ENCODE measurements around the gene LUZP2.
"Not testable (repeated sequence)": the region's sequence is repeated elsewhere in the genome, so short reads cannot be mapped to it uniquely, and the experiment has no call there.

Gene LUZP2

DNA sequence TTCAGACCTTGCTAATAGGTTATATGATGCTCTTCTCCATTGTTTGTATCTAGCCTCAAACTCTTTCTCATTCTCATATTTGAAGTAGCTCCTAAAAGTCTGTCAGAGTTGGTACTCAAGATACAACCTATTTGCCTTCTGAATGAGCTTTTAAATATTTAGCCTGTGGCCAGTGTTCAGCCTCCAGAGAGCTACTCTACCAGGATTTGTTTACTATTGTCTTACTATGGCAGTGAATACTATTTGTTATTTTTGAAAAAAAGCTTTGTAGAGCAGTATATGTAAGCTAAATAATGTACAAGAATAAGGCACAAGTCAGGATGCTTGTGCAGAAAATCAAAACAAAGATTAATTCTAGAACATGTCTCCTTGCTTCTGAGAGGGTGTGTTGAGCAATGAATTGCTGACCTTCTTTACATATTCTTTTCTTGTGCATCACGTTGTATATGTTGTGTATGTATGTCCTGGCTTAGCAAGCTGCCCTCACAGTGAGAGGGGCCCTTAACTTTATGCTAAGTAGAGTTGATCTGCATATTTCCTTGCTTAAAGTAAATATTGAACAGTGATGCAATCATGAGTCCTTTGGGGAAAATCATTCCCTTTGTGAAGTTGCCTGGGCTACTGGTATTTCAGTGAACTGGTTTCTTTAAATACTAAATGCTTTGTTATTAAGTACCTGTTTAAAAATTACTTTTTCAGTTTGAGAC is 438.0 kb downstream of the LUZP2 start:
- no peak for DNase-seq

DNA sequence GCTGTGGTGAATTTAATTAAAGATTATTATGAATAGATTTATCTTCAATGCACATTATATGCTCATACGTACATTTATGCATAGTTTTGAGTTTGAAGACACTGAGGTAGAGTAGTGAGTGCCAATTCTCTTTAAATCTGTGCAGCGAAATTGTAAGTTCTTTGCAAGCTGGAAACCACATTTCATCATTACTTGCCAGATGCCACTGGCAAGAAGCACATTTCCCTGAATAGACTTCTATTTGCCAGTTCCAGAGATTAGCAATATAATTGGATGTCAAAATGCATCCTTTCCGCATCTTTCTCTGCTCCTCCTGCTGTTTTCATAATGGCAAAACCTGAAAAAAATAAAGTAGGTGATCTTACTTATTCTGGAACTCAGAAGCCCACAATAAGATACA is 448.0 kb downstream of the LUZP2 start:
- DNase-seq = no peak

DNA sequence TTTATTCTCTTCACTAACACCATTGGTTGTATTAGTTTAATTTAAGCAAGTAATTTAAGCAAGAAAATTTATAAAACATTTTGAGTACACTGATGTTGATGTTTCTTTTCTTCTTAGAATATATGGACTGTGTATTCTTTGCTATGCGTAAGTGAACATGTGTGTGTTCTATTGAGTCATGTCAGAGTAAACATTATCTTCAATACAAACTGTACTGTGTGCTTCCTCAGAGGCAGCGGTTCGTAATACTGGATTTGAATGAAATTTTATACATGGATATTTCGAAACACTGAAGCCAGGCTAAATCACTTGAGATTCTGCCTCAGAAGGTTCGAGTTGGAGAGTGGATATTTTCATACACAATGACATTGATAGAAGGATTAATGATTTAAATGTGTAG is 452.6 kb downstream of the LUZP2 start:
- no peak for DNase-seq

DNA sequence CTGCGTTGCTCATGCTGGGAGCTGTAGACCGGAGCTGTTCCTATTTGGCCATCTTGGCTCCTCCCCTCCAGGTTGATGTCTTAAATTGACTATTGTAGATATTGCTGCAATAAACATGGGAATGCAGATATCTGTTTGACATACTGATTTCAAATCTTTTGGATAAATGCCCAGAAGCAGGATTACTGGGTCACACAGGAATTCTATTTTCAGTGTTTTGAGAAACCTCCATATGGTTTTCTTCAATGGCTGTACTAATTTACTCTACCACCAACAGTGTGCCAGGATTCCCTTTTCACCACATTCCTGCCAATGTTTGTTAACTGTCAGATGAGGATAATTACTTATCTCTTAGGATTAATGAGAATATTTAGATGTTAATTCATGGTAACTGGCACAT is 467.0 kb downstream of the LUZP2 start:
- DNase-seq = no peak

DNA sequence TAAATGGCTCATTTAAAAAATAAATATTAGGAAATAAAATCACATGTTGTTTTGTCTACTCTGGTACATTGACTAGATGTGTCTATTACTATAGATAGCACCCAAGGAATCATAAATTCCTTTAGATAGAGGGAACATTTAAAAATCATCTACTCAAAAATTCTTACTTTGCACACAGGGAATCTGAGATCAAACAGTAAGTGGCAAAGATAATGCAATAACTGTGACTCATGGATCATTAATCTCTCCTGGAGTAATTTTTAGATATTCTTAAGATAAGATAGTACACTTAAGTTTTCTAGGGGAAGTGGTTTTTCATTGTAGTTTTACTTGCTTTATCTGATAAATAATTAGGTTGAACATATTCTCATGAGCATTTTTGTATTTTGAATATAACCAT is 468.9 kb downstream of the LUZP2 start:
- no peak for DNase-seq

DNA sequence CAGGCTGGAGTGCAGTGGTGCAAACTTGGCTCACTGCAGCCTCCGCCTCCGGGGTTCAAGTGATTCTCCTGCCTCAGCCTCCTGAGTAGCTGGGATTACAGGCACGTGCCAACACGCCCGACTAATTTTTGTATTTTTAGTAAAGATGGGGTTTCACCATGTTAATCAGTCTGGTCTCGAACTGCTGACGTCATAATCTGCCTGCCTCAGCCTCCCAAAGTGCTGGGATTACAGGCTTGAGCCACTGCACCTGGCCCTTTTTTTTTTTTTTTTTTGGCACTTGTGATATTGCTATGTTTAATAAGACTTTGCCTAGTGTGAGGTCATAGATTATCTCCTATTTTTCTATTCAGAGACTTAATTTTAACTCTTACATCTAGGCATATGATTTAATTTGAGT is 497.1 kb downstream of the LUZP2 start:
- DNase-seq = not testable (repeated sequence)

DNA sequence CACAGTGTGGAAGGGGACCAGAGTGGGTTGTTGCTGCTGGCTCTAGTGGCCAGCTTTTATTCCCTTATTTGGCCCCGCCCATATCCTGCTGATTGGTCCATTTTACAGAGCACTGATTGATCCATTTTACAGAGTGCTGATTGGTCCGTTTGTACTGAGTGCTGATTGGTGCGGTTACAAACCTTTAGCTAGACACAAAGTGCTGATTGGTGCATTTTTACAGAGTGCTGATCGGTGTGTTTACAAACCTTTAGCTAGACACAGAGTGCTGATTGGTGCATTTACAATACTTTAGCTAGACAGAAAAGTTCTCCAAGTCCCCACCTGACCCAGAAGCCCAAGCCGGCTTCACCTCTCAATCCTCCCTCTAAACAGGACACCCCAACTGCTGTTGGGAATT is 503.1 kb downstream of the LUZP2 start:
- DNase-seq = not testable (repeated sequence)

DNA sequence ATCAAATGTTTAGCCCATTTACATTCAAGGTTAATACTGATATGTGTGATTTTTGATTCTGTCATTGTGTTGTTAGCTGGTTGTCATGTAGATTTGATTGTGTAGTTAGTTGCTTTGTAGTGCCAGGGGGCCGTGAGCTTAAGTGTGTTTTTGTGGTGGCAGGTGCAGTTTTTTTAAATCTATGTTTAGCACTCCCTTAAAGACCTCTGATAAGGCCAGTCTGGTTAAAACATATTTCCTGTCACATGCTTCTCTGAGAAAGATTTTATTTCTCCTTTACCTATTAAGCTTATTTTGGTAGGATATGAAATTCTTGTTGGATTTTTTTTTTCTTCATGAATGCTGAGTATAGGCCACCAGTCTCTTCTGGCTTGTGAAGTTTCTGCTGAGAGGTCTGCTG is 540.6 kb downstream of the LUZP2 start:
- DNase-seq = no peak

DNA sequence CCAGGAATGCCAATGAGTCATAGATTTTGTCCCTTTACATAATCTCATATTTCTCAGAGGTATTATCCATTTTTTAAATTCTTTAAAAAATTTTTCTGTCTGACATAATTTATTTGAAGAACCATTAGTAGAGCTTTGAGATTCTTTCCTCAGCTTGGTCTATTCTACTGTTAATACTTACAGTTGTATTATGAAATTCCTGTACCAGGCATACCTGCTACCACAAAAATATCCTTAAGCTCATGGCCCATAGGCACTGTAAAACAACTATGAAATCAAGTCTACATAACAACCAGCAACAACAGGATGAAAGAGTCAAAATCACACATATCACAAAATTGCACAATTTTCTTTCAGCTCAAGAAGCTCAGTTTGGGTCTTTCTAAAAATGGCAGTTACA is 541.3 kb downstream of the LUZP2 start:
- DNase-seq = no peak

DNA sequence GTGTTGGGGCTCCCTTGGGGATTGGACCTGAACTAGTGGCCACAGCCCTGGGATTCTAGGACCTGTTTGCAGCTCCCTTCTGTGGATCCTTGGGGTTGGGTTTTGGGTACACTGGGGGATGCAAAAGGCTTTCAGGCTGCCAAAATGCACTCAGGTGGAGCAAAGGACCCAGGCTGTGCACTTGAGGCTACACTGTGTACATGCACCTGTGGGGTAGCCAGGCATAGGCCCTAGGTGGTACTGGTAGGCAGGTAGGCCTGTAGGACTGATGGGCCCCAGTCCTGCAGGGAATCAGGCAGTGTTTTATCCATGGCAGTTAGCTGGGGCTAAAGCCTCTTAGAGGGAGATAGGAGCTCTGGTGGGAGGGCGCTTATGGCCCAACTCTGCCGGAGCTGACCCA is 542.3 kb downstream of the LUZP2 start:
- no peak for DNase-seq

DNA sequence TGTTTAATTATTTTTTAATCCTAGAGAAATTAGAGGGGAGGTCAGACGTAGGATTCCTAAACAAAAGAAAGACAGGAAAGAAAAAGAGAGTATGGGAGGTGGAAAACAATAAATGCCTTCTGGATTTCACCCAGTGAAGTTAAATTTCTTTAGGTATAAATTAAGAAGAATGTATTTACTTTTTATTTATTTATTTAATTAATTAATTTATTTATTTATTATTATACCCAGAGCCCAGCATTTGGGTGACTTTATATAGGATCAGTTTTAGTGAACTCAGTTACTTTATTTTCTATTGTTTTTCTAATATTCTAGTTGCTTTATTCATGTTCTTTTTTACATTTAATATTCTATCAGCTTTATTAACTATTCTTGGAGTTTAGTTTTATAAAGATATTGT is 551.8 kb downstream of the LUZP2 start:
- DNase-seq = no peak

DNA sequence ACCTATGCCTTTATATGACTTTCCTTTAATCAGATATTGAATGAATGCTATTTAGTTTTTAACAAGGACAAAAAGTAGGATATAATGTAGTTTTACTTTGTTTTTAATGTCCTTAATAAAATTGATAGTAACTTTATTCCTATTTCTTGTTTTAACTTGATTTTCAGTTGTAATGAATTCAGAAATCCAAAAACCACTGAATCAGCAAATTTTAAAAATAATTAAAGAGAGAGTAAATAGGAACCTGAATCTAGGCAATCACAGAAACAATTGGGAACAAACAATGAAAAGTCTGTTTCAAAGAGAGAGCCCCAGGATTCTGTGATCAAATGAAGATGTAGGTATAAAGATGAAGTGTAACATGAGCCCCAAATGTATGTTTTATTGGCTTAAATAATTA is 556.0 kb downstream of the LUZP2 start:
- DNase-seq = no peak

DNA sequence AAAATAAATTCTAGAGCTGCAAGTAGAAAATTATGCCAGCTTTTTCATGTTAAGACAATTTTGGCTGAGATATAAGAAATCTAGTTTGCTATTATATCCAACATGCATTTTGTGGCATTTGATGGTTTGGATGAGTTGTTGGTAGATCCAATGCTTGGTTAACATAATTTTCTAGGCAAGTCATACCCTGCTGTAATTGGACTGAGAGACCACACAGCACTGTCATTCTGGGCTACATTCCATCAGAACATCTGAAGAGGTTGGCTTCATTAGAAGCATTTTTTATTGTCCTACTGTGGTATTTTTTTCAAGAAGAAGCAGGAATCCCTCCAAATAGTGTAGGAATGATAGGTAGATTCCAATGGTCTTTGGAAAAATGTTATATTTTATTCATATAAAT is 561.0 kb downstream of the LUZP2 start:
- no peak for DNase-seq

DNA sequence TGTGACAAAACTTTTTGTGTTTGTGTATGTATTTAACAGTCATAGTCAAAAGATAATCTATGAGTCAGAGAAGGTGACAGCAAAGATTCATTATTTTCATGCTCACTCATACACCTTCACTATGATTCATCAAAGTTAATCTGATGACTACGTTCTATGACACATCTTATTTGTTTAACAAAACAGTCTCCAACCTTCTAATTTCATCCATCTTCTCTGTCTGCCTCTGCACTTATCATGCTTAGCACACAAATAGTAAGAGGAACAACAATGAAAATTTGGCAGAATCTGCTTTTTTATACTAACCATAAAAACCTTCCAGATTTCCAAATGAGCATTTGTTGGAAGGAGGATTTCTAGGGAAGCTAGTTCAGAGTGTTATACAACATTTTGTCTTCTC is 568.9 kb downstream of the LUZP2 start:
- peak in 1 of 2 experiments; percentile 4 for DNase-seq

DNA sequence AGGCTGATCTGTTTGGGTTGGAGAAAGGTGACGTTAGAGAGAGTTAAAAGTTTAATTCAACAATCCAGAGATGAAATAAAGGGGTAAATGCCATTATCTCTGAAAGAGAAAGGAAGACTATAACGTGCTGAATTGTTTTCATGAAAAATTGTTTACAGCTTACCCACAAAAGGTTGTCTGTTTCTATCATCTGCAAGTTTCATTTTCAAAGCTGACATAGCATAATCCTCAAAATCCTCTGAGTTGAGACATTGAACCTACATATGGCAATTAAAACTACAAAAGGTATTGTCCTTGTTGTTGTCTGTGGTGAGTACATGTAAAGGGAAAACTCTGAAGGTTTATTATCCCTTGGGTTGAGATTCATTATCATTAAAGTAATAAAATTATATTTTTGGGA is 569.9 kb downstream of the LUZP2 start:
- no peak for DNase-seq

DNA sequence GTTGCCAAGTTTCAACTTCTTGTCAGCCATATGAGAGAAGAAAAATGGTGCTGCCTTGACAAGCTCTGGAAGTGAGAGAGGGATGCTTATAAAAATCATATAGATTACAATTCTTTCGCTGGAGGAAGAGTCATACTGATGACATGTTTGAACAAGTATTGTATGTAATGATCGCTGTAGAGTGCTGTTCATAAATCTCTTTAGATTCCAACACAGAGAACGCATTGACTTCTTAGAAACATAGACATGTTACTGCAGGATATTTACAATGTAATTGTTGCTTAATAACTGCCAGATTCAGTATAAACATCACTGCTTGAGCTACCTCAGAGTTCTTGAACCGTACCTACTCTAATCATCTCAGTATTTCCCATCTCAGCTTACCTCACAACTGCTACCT is 571.6 kb downstream of the LUZP2 start:
- no peak for DNase-seq

DNA sequence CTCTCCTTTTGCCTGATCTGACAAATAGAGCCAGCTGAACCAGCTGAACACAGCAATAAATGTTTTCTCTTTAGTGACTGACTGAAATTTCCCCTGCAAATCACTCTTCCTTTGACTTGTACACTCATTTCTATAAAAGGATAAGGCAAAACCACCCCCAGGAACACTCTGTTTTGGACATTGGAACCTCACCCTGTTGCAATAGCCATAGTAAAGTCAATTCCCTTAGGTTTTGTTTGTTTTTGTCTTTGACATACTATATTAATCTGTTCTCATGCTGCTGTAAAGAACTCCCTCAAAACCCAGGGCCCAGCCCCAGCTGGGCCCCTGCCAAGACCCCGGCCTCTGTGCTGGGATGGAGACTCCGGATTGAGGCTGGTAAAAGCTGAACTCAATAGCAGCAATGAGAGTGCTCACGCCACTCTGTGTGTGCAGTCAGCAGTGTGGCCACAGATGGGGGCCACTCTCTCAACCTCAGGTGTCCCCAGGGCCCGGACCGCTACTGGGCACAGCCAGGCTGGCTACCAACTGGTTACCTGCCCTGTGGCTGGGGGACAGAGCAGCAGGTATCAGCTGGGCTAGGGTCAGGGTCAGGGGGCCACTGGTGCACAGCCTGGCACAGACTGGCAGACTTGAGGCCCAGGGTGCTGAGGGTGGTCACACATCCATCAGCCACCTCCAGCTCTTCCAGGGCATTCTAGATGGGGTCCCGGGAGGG is 597.4 kb downstream of the LUZP2 start:
- no peak for DNase-seq

DNA sequence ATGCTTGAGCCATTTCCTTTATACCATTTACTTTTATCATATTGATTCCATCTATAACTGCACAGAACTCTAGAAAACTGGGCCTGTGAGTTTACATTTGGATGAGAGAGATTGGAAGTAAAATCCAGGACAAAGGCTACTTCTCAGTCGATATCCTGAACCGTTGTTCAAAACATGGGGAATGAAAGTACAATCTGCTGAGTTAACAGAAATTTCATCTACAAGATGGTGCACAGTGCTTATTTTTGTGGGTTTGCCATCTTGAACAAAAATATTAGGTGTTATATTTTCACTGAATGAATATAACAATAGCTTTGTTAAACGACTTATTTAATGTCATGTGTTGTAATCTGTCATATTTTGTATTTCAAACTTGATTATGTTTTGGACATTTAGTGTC is 622.6 kb downstream of the LUZP2 start:
- no peak for DNase-seq

All from SW 1271 (cell line).